Activated T-helper 2 cell treated with anti-CD3 and anti-CD28 coated beads, Interferon-gamma antibody, Interleukin-2, Interleukin-4, amounts not matched to agents 10 μg/mL and 5 μg/mL and 100 μg/mL, durations not matched to agents 14 hours and 24 hours and 36 hours (primary cell): ENCODE results near the gene TCEAL2. TPM values are rescaled to one million over a fixed set of nuclear protein-coding genes. Genes with fewer than 3 reads are reported as not detected.
"Not testable (repeated sequence)": the region's sequence is repeated elsewhere in the genome, so short reads cannot be mapped to it uniquely, and the experiment has no call there.

Experiments
- DNase-seq: peaks from one replicate; pipeline ENCODE4 v3.0.0; 2021; ENCODE audit warnings: low spot score
- H3K27ac Mint-ChIP-seq: one replicate; pipeline ENCODE4 v1.8.0; 2021; ENCODE audit warnings: mixed read lengths
- H3K27me3 Mint-ChIP-seq: one replicate; pipeline ENCODE4 v1.8.0; 2021; ENCODE audit warnings: low read depth, mixed read lengths
- H3K36me3 Mint-ChIP-seq: one replicate; pipeline ENCODE4 v1.8.0; 2021; ENCODE audit warnings: low read depth, mixed read lengths
- H3K4me1 Mint-ChIP-seq: one replicate; pipeline ENCODE4 v1.8.0; 2021; ENCODE audit warnings: low read depth, mixed read lengths
- H3K4me3 Mint-ChIP-seq: one replicate; pipeline ENCODE4 v1.8.0; 2021; ENCODE audit warnings: low read depth, mild to moderate bottlenecking, moderate library complexity, mixed read lengths
- H3K9me3 Mint-ChIP-seq: one replicate; pipeline ENCODE4 v1.8.0; 2021; ENCODE audit warnings: mixed read lengths
- intact Hi-C: fragments of 100-400 bp; cut with micrococcal nuclease; formaldehyde crosslinking; loops from one replicate; pipeline ENCODE4 v1.15.1; 2023
- total RNA-seq: library from RNA; stranded (reverse); gene quantifications from 2 replicates; pipeline ENCODE4 v1.2.3, GENCODE V29; 2022

Gene TCEAL2
- not detected in 2 replicates for total RNA-seq

GRCh38 chrX:102125436-102125835 is at the start of gene TCEAL2:
Gene TCEAL2, plus strand, starts transcription at chrX:102125679. Its CDS starts 1,152 bp downstream, at chrX:102126831.
- intact Hi-C loops, H3K4me1 Mint-ChIP-seq, H3K36me3 Mint-ChIP-seq, H3K9me3 Mint-ChIP-seq, H3K27ac Mint-ChIP-seq, H3K4me3 Mint-ChIP-seq, DNase-seq: not testable (repeated sequence)
- peaks cover 18% of the 10 kb centered on the region for H3K27me3 Mint-ChIP-seq

DNA sequence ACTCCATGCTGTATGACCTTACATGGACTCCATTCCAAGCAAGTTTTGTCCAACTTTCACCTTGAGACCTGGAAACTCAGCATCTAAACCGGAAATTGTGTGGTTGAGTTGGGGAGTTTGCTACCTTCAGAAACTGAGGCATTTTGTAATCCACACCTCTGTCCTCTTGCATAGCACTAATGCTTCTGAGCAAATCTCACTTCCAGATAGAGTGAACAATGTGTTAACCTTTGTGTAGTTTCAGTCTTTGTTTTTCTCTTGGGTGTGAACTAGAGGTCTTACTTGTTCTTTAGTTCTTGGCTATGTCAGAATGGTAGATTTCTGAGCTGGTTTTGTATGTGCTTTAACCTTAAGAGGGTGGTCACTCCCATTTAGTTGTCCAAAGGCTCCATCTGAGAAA is 48.1 kb upstream of the TCEAL2 start:
- Mint-ChIP-seq H3K27ac (no peak overlapping the region), H3K9me3 (no peaks in the 10 kb centered on the region), H3K4me1 (no peaks in the 10 kb centered on the region), H3K36me3 (no peaks in the 10 kb centered on the region), H3K27me3 (no peaks in the 10 kb centered on the region), H3K4me3 (no peak overlapping the region)
- DNase-seq, result no peak
- intact Hi-C loops, result no loop called here

- no peaks in the 10 kb centered on the region for H3K4me1 Mint-ChIP-seq
- no peak overlapping the region for H3K4me3 Mint-ChIP-seq
- intact Hi-C loops, result loop anchor here (5.0 kb wide), 1 partner anchor 488 kb away; no protein-coding TSS in a partner anchor
- no peaks in the 10 kb centered on the region for H3K36me3 Mint-ChIP-seq
- DNase-seq, result no peak
- no peaks in the 10 kb centered on the region for H3K27me3 Mint-ChIP-seq
- no peaks in the 10 kb centered on the region for H3K9me3 Mint-ChIP-seq
- H3K27ac Mint-ChIP-seq, result no peak overlapping the region
These were observed 39.8 kb upstream of the TCEAL2 start for GRCh38 chrX:102085706-102086105.

DNA sequence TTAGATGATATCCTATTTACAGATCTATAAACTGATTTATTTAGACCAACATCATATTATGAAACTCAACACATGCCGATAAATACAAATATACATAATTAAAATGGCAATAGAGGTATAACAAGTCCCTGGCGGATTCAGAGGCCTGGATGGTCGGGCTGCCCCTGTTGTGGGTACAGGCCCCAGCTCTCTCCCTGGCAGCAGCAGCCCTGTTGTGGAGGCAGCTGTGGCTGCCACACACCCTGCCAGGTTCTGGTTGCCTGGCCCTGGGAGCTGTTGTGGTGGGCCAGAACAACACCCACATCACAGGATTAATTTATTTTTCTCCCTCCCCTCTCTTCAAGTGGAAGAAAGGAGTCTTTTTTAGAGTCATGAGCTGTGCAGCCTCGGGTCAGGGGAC is 12.1 kb upstream of the TCEAL2 start:
- Mint-ChIP-seq H3K36me3 (no peaks in the 10 kb centered on the region), H3K4me3 (no peak overlapping the region), H3K9me3 (no peaks in the 10 kb centered on the region), H3K27me3 (no peaks in the 10 kb centered on the region), H3K4me1 (no peaks in the 10 kb centered on the region), H3K27ac (no peak overlapping the region)
- intact Hi-C loops, result no loop called here
- no peak for DNase-seq

GRCh38 chrX:102115748-102116147 is 9.7 kb upstream of the TCEAL2 start:
- Mint-ChIP-seq H3K9me3 (no peaks in the 10 kb centered on the region), H3K4me1 (no peaks in the 10 kb centered on the region), H3K27ac (no peak overlapping the region), H3K27me3 (no peaks in the 10 kb centered on the region), H3K36me3 (no peaks in the 10 kb centered on the region), H3K4me3 (no peak overlapping the region)
- DNase-seq, result no peak
- intact Hi-C loops, result no loop called here

DNA sequence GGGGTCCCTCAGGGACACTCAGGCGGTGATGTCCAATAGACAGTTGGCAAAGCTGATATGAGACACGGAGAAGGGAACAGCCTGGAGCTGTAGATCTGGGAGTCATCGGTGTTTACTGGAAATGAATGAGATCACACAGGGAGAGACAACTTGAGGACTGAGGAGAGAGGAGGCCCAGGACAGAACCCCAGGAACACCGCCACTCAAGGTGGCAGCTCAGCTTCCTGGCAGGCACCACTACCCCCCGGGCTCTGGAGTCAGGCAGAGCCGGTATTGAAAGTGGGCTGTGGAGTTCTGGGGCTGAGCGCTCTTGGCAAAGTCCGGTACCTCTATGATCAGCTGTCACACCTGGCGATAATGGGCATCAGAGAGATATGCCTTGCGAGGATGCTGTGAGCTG is 465 bp upstream of the TCEAL2 start:
- H3K4me1 Mint-ChIP-seq, intact Hi-C loops, H3K27ac Mint-ChIP-seq, H3K4me3 Mint-ChIP-seq, H3K9me3 Mint-ChIP-seq, H3K36me3 Mint-ChIP-seq, DNase-seq: not testable (repeated sequence)
- H3K27me3 Mint-ChIP-seq, result peaks cover 18% of the 10 kb centered on the region

DNA sequence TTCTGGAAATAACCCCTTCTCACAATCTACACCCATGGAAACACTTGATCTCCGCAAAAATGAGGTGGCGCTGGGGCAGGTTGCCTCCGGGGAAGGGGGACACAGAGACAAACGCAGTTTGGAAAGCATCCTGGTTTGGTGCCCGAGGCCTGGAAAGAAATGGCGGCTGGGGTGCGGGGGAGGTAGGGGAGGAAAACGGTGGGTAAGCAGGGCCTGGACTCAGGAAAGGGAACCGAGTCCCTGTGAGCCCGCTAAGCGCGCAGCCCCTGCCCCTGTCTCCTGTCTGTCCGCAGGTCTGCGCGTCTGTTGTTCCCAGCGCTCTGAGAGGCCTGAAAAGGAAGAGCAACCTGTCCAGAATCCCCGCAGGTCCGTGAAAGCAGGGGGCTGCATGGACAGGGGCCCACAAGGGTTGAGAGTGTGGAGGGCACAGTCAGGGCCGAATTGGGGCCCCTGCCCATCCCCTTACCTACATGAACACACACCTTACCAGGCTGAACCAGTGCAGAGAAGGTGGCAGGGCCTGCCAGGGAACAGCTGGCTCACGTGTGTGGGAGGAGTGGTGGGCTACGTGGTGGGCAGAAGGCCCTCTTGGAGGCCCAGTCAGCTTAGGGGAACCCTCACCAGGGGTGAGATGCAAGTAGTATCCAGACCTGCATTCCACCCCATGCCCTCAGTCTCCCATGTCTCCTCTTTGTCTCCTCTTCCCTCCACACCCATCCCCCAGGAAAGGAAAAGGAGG is 770 bp downstream of the TCEAL2 start:
- H3K4me1 Mint-ChIP-seq, H3K9me3 Mint-ChIP-seq, H3K27ac Mint-ChIP-seq, DNase-seq, H3K4me3 Mint-ChIP-seq, H3K36me3 Mint-ChIP-seq, intact Hi-C loops: not testable (repeated sequence)
- H3K27me3 Mint-ChIP-seq, result peaks cover 18% of the 10 kb centered on the region

GRCh38 chrX:102126863-102127262 is 1.4 kb downstream of the TCEAL2 start:
- no peak overlapping the region for H3K4me3 Mint-ChIP-seq
- DNase-seq, result no peak
- intact Hi-C loops, result no loop called here
- H3K36me3 Mint-ChIP-seq, result no peaks in the 10 kb centered on the region
- H3K4me1 Mint-ChIP-seq, result no peaks in the 10 kb centered on the region
- H3K27me3 Mint-ChIP-seq, result peaks cover 18% of the 10 kb centered on the region
- no peak overlapping the region for H3K27ac Mint-ChIP-seq
- no peaks in the 10 kb centered on the region for H3K9me3 Mint-ChIP-seq

GRCh38 chrX:102129473-102129872 is 4.0 kb downstream of the TCEAL2 start:
- H3K27ac Mint-ChIP-seq, result no peak overlapping the region
- intact Hi-C loops, result no loop called here
- H3K4me3 Mint-ChIP-seq, result no peak overlapping the region
- DNase-seq, result no peak
- no peaks in the 10 kb centered on the region for H3K9me3 Mint-ChIP-seq
- peaks cover 14% of the 10 kb centered on the region for H3K27me3 Mint-ChIP-seq
- no peaks in the 10 kb centered on the region for H3K36me3 Mint-ChIP-seq
- H3K4me1 Mint-ChIP-seq, result no peaks in the 10 kb centered on the region

GRCh38 chrX:102138064-102138463 is 12.6 kb downstream of the TCEAL2 start:
- intact Hi-C loops, result no loop called here
- Mint-ChIP-seq H3K27ac (no peak overlapping the region), H3K4me1 (no peaks in the 10 kb centered on the region), H3K36me3 (no peaks in the 10 kb centered on the region), H3K9me3 (no peaks in the 10 kb centered on the region), H3K4me3 (no peak overlapping the region), H3K27me3 (peaks cover 9% of the 10 kb centered on the region)
- DNase-seq, result no peak

DNA sequence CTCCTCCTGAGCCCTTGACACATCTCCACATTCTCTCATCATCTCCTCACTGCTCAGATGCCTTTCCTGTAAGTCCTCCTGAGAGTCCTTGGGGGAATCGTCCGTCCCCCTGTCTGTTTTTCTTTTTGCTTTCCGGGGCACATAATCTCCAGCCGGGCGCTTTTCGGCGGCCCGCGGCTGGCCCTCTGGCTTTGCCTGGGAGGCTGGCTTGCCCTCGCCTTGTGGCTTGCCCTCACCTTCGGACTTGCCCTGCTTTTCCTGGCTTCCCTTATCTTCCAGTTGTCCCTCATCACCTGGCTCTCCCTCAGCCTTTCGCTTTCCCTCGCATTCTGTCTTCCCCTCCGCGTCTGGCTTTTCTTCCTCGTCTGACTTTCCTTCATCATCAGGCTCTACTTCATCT is 15.4 kb downstream of the TCEAL2 start:
- H3K27me3 Mint-ChIP-seq, result peaks cover 20% of the 10 kb centered on the region
- intact Hi-C loops, DNase-seq, H3K36me3 Mint-ChIP-seq, H3K9me3 Mint-ChIP-seq, H3K27ac Mint-ChIP-seq, H3K4me3 Mint-ChIP-seq, H3K4me1 Mint-ChIP-seq: not testable (repeated sequence)

DNA sequence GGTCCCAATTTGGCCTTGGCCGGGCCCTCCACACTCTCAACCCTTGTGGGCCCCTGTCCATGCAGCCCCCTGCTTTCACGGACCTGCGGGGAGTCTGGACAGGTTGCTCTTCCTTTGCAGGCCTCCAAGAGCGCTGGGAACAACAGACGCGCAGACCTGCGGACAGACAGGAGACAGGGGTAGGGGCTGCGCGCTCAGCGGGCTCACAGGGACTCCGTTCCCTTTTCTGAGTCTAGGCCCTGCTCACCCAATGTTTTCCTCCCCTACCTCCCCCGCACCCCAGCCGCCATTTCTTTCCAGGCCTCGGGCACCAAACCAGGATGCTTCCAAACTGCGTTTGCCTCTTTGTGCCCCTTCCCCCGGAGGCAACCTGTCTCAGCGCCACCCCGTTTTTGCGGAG is 16.2 kb downstream of the TCEAL2 start:
- H3K9me3 Mint-ChIP-seq, H3K4me3 Mint-ChIP-seq, H3K27ac Mint-ChIP-seq, intact Hi-C loops, H3K4me1 Mint-ChIP-seq, DNase-seq, H3K36me3 Mint-ChIP-seq: not testable (repeated sequence)
- peaks cover 20% of the 10 kb centered on the region for H3K27me3 Mint-ChIP-seq

DNA sequence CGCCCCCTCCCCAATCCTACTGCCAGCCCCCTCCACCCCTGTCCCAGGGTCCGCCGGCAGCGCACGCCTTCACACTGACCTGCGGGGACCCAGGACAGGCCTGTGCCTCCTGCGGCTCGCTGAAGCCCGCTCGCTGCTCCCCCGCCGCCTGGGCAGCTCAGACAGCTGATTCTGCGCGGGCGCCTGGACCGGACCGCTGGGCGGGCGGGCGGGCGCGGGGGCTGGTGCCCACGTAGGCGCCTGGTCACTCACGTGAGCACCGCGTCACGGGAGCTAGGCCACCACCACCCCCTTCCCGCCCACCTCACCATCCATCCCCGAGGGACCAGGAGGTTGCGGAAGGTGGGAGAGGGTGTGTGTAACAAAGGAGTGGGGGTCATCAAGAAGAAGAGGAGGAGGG is 16.8 kb downstream of the TCEAL2 start, which contains the start of gene TCEAL6:
TCEAL6 (minus strand) TSS at position 208 of the 400 bp plus-strand sequence.
- H3K27ac Mint-ChIP-seq, H3K9me3 Mint-ChIP-seq, intact Hi-C loops, H3K4me1 Mint-ChIP-seq, H3K36me3 Mint-ChIP-seq, DNase-seq, H3K4me3 Mint-ChIP-seq: not testable (repeated sequence)
- H3K27me3 Mint-ChIP-seq, result peaks cover 20% of the 10 kb centered on the region
